Endometrial microvascular endothelial cells (primary cell): ENCODE measurements around the gene ZNF354C. TPM values are rescaled to one million over a fixed set of nuclear protein-coding genes. Genes with fewer than 3 reads are reported as not detected.

Experiments
- in situ Hi-C: cut with HindIII; loops from 2 replicates; pipeline ENCODE4 v1.10.0; 2017; ENCODE audit warnings: low sequenced_read_pairs, low pct_unique_long_range_greater_than_20kb; ENCODE audit errors: inconsistent ontology term
- total RNA-seq: library from RNA; depleted of rRNA; stranded (reverse); fragments of >200 nt; gene quantifications from one replicate; pipeline ENCODE4 v1.2.3, GENCODE V29; 2015; ENCODE audit errors: inconsistent ontology term

The ZNF354C gene
- total RNA-seq, 1 donor from 2014 or later, result 2.5 TPM

- in situ Hi-C loops, result no loop called here
These were observed 64.9 kb downstream of the ZNF354C start for GRCh38 chr5:179124853-179125788.

GRCh38 chr5:179125789-179126505 lies 65.8 kb downstream of the ZNF354C start:
- in situ Hi-C loops, result no loop called here

GRCh38 chr5:179126506-179126991 lies 66.4 kb downstream of the ZNF354C start:
- in situ Hi-C loops, result no loop called here

GRCh38 chr5:179127136-179128040 lies 67.2 kb downstream of the ZNF354C start:
- in situ Hi-C loops, result no loop called here

GRCh38 chr5:179128041-179128365 lies 67.8 kb downstream of the ZNF354C start:
- in situ Hi-C loops, result no loop called here

- in situ Hi-C loops, result no loop called here
These were observed 68.8 kb downstream of the ZNF354C start for GRCh38 chr5:179128976-179129375.

GRCh38 chr5:179129607-179130071 lies 69.5 kb downstream of the ZNF354C start:
- in situ Hi-C loops, result no loop called here

GRCh38 chr5:179130101-179130681 lies 70.0 kb downstream of the ZNF354C start:
- in situ Hi-C loops, result no loop called here

- in situ Hi-C loops, result no loop called here
These were observed 71.2 kb downstream of the ZNF354C start for GRCh38 chr5:179131321-179131835.

GRCh38 chr5:179131886-179132585 lies 71.9 kb downstream of the ZNF354C start:
- in situ Hi-C loops, result no loop called here

- in situ Hi-C loops, result no loop called here
These were observed 72.6 kb downstream of the ZNF354C start for GRCh38 chr5:179132586-179133355.

Other genes with a start within 250 kb of the ZNF354C start
- 4.8 TPM for gene ZNF354B, start 200.4 kb upstream of the ZNF354C start, total RNA-seq
- gene ZFP2, start 164.5 kb upstream of the ZNF354C start, total RNA-seq, result 0.65 TPM
- not detected for gene ZNF454, start 119.2 kb upstream of the ZNF354C start, total RNA-seq
- gene GRM6, start 65.1 kb upstream of the ZNF354C start, total RNA-seq, result not detected
- 2.0 TPM for gene ZNF879, start 36.6 kb upstream of the ZNF354C start, total RNA-seq